ENCODE results near the gene NOC2L.

NOC2L gene

DNA sequence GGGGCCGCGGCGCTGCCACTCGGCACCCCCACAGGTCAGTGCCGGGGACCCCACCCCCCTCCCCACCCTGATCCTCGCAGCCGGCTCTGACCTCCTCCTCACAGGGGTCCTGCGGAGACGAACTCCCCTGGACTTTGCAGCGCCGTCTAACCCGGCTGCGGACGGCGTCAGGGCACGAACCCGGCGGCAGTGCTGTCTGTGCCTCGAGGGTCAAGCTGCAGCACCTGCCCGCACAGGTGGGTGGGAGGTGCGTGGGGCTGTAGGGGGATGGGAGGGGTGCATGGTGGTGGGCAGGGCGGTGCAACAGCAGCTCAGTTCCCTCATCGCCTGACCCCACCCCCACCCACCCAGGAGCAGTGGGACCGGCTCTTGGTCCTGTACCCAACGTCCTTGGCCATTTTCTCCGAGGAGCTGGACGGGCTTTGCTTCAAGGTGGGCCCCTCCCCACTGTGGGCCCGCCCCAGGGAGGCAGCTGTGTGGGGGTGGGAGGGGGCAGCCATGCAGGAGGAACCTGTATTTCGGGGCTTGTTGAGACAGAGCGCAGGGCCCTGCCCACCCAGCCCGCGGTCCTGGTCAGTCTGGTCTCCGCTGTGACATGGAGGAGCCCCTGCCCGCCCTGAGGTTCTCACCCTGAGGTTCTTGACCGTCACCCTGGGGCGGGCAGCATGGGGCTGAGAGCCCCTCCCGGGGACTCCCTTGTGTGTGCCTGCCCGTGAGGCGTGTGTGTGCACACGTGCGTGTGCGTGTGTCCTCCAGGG is 12.1 kb upstream of the NOC2L start:
- TF ChIP-seq, protein P1, sequence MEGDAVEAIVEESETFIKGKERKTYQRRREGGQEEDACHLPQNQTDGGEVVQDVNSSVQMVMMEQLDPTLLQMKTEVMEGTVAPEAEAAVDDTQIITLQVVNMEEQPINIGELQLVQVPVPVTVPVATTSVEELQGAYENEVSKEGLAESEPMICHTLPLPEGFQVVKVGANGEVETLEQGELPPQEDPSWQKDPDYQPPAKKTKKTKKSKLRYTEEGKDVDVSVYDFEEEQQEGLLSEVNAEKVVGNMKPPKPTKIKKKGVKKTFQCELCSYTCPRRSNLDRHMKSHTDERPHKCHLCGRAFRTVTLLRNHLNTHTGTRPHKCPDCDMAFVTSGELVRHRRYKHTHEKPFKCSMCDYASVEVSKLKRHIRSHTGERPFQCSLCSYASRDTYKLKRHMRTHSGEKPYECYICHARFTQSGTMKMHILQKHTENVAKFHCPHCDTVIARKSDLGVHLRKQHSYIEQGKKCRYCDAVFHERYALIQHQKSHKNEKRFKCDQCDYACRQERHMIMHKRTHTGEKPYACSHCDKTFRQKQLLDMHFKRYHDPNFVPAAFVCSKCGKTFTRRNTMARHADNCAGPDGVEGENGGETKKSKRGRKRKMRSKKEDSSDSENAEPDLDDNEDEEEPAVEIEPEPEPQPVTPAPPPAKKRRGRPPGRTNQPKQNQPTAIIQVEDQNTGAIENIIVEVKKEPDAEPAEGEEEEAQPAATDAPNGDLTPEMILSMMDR (IDR thresholded peaks at IDR 0.05; ENCODE audit: insufficient read depth, low read length), result no peak
- TF ChIP-seq SPI1 (IDR thresholded peaks at IDR 0.05; ENCODE audit: borderline replicate concordance, low read depth), result no peak
- TF ChIP-seq, protein P2, sequence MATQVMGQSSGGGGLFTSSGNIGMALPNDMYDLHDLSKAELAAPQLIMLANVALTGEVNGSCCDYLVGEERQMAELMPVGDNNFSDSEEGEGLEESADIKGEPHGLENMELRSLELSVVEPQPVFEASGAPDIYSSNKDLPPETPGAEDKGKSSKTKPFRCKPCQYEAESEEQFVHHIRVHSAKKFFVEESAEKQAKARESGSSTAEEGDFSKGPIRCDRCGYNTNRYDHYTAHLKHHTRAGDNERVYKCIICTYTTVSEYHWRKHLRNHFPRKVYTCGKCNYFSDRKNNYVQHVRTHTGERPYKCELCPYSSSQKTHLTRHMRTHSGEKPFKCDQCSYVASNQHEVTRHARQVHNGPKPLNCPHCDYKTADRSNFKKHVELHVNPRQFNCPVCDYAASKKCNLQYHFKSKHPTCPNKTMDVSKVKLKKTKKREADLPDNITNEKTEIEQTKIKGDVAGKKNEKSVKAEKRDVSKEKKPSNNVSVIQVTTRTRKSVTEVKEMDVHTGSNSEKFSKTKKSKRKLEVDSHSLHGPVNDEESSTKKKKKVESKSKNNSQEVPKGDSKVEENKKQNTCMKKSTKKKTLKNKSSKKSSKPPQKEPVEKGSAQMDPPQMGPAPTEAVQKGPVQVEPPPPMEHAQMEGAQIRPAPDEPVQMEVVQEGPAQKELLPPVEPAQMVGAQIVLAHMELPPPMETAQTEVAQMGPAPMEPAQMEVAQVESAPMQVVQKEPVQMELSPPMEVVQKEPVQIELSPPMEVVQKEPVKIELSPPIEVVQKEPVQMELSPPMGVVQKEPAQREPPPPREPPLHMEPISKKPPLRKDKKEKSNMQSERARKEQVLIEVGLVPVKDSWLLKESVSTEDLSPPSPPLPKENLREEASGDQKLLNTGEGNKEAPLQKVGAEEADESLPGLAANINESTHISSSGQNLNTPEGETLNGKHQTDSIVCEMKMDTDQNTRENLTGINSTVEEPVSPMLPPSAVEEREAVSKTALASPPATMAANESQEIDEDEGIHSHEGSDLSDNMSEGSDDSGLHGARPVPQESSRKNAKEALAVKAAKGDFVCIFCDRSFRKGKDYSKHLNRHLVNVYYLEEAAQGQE (IDR thresholded peaks at IDR 0.05; ENCODE audit: insufficient replicate concordance, low read depth), result no peak
- TF ChIP-seq POLR2AphosphoS5 (IDR thresholded peaks at IDR 0.05; ENCODE audit: low read depth), result no peak
- TF ChIP-seq GABPA (IDR thresholded peaks at IDR 0.05; ENCODE audit: low read depth), result no peak
- no peak for DNase-seq (ENCODE audit: low read depth in 1 of 2, low spot score in 1 of 2)
- Histone ChIP-seq H3K4me3 (replicated peaks; ENCODE audit: insufficient read depth, low read length) (no peak overlapping the region), H3K27ac (replicated peaks) (no peak overlapping the region), H3K27me3 (ENCODE audit: insufficient read depth, poor library complexity, severe bottlenecking) (peaks cover 22% of the 10 kb centered on the region)

DNA sequence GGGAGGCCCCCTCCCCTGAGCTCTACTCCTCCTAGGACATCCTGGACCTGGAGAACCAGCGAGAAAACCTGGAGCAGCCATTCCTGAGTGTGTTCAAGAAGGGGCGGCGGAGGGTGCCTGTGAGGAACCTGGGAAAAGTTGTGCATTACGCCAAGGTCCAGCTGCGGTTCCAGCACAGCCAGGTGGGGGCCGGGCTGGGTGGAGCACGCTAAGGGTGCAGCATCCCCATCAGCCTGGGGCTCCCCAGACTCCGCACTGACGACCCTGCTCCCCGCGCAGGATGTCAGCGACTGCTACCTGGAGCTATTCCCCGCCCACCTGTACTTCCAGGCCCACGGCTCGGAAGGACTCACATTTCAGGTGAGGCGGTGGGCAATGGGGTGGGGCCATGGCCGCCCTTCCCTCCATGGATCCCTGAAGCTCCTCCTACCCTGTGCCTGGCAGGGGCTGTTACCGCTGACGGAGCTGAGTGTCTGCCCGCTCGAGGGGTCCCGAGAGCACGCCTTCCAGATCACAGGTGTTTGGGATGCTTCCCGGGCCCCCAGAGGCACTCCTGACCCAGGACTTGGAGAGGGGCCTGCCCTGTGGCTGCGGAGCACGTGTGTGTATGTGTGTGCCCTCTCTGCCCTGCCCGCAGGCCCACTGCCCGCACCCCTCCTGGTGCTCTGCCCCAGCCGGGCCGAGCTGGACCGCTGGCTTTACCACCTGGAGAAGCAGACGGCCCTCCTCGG is 11.4 kb upstream of the NOC2L start:
- TF ChIP-seq, protein P2 (IDR thresholded peaks at IDR 0.05; ENCODE audit: insufficient replicate concordance, low read depth), result no peak
- TF ChIP-seq, protein P1 (IDR thresholded peaks at IDR 0.05; ENCODE audit: insufficient read depth, low read length), result no peak
- TF ChIP-seq POLR2AphosphoS5 (IDR thresholded peaks at IDR 0.05; ENCODE audit: low read depth) (no peak), GABPA (IDR thresholded peaks at IDR 0.05; ENCODE audit: low read depth) (no peak)

DNA sequence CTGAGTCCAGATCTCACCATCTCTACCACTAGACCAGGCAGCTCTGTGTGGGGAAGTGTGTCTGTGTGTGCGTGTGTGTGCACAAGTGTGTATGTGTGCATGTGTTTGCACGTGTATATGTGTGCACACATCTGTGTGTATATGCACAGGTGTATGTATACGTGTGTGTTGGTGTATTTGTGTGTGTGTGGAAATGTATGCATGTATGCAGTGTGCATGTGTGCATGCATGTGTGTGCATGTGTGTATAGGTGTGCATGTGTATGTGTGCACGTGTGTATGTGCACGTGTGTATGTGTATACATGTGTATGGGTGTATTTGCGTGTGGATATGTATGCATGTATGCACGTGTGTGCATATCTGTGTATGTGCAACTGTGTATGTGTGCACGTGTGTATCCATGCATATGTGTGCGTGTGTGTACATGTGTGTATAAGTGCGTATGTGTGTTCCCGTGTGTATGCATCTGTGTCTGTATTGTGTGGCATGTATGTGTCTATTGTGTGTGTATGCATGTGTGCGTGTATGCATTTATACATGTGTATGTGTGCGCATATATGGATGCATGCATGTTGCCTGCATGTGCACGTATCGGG is 10.3 kb upstream of the NOC2L start:
- DNase-seq (ENCODE audit: low read depth in 1 of 2, low spot score in 1 of 2), result no peak
- Histone ChIP-seq H3K27ac (replicated peaks) (no peak overlapping the region), H3K27me3 (ENCODE audit: insufficient read depth, poor library complexity, severe bottlenecking) (peaks cover 22% of the 10 kb centered on the region), H3K4me3 (replicated peaks; ENCODE audit: insufficient read depth, low read length) (no peak overlapping the region)
- TF ChIP-seq POLR2AphosphoS5 (IDR thresholded peaks at IDR 0.05; ENCODE audit: low read depth) (no peak), SPI1 (IDR thresholded peaks at IDR 0.05; ENCODE audit: borderline replicate concordance, low read depth) (no peak)
- TF ChIP-seq, protein P2 (IDR thresholded peaks at IDR 0.05; ENCODE audit: insufficient replicate concordance, low read depth), result no peak

More for the DNA sequence above, 11.4 kb upstream of the NOC2L start:
- no peak overlapping the region for H3K27ac ChIP-seq (replicated peaks)
- no peak overlapping the region for H3K4me3 ChIP-seq (replicated peaks; ENCODE audit: insufficient read depth, low read length)
- peaks cover 22% of the 10 kb centered on the region for H3K27me3 ChIP-seq (ENCODE audit: insufficient read depth, poor library complexity, severe bottlenecking)
- no peak for DNase-seq (ENCODE audit: low read depth in 1 of 2, low spot score in 1 of 2)
